OCI-LY1 (cell line): ENCODE results near the gene PRPF38A.

ENCODE experiments used
- H2AFZ ChIP-seq: fragments of 200-600 bp; sonication (generic), shearing (Covaris generic); 2 replicates; pipeline ENCODE4 v1.6.0; 2014; ENCODE audit warnings: antibody characterized with exemption, mild to moderate bottlenecking, low read length
- H3F3A ChIP-seq: fragments of 200-600 bp; sonication (generic), shearing (Covaris generic); 2 replicates; pipeline ENCODE4 v1.6.0; 2014; ENCODE audit warnings: mild to moderate bottlenecking, antibody characterized with exemption, low read length, moderate library complexity; ENCODE audit not compliant: insufficient read depth
- H3K27ac ChIP-seq: fragments of 200-600 bp; sonication (generic); 2 replicates; pipeline ENCODE4 v1.5.1; 2014; ENCODE audit warnings: low read length, mixed run types, mild to moderate bottlenecking, low read depth; ENCODE audit not compliant: poor library complexity, severe bottlenecking
- H3K27me3 ChIP-seq: fragments of 200-600 bp; sonication (generic); 2 replicates; pipeline ENCODE4 v1.6.0; 2014; ENCODE audit warnings: antibody characterized with exemption, mild to moderate bottlenecking, low read length, moderate library complexity; ENCODE audit not compliant: insufficient read depth
- H3K36me3 ChIP-seq: fragments of 200-600 bp; sonication (generic); 2 replicates; pipeline ENCODE4 v1.6.1; 2014; ENCODE audit warnings: mild to moderate bottlenecking, antibody characterized with exemption, low read length, moderate library complexity, mixed read lengths; ENCODE audit not compliant: insufficient read depth
- H3K4me1 ChIP-seq: fragments of 200-600 bp; sonication (generic); 2 replicates; pipeline ENCODE4 v1.5.1; 2014; ENCODE audit warnings: mild to moderate bottlenecking, low read length, moderate library complexity; ENCODE audit not compliant: insufficient read depth, severe bottlenecking
- H3K4me2 ChIP-seq: fragments of 200-600 bp; sonication (generic), shearing (Covaris generic); 2 replicates; pipeline ENCODE4 v1.6.1; 2014; ENCODE audit warnings: low read length
- H3K4me3 ChIP-seq: fragments of 200-600 bp; sonication (generic); 2 replicates; pipeline ENCODE4 v1.5.1; 2014; ENCODE audit warnings: low read length, low read depth, mild to moderate bottlenecking, mixed read lengths; ENCODE audit not compliant: poor library complexity, severe bottlenecking
- H3K79me2 ChIP-seq: fragments of 200-600 bp; shearing (Covaris generic); 2 replicates; pipeline ENCODE4 v1.6.1; 2016; ENCODE audit warnings: mixed run types, low read length, mixed read lengths; ENCODE audit not compliant: insufficient read depth
- H3K9ac ChIP-seq: fragments of 200-600 bp; sonication (generic), shearing (Covaris generic); 2 replicates; pipeline ENCODE4 v1.6.1; 2014; ENCODE audit warnings: mild to moderate bottlenecking, low read length, mixed read lengths
- H3K9me2 ChIP-seq: fragments of 200-600 bp; sonication (generic), shearing (Covaris generic); 2 replicates; pipeline ENCODE4 v1.6.1; 2014; ENCODE audit warnings: low read depth, mild to moderate bottlenecking, low read length, mixed read lengths
- H3K9me3 ChIP-seq: fragments of 200-600 bp; shearing (Covaris generic); 2 replicates; pipeline ENCODE4 v1.6.1; 2014; ENCODE audit warnings: low read length, mixed read lengths
- H4K20me1 ChIP-seq: fragments of 200-600 bp; sonication (generic), shearing (Covaris generic); 2 replicates; pipeline ENCODE4 v1.6.0; 2016; ENCODE audit warnings: mild to moderate bottlenecking, low read length; ENCODE audit not compliant: insufficient read depth
- EZH2 ChIP-seq: fragments of 200-600 bp; sonication (generic), shearing (Covaris generic); IDR thresholded peaks from 2 replicates; pipeline ENCODE4 v1.8.0; 2017; ENCODE audit warnings: borderline replicate concordance, mixed run types, mild to moderate bottlenecking, antibody characterized with exemption, low read length, moderate library complexity, mixed read lengths
- TF ChIP-seq, protein P1 (sequence below): fragments of 200-600 bp; sonication (generic), shearing (Covaris generic); IDR thresholded peaks from 2 replicates; pipeline ENCODE4 v1.5.1; 2017; ENCODE audit warnings: mild to moderate bottlenecking, antibody characterized with exemption, low read length, moderate library complexity, mixed read lengths

The PRPF38A gene

DNA sequence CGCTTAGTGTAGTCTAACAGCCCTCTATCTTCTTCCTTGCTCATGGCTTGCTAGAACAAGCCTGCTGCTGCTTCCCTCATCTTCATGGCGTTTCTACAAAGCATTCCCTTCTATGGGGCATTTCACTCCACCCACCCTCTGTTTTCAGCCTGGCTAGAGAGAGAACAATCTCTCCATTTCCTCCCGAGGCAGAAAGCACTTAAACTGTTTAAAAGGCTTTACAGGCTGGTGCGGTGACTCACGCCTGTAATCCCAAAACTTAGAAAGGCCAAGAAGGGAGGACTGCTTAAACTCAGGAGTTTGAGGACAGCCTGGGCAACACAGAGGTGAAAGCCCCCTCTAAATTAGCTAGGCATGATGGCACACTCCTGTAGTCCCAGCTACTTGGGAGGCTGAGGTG is 17.9 kb upstream of the PRPF38A start:
- H3K27me3 ChIP-seq: no peaks in the 10 kb centered on the region
- no peak overlapping the region for H3K4me2 ChIP-seq
- H2AFZ ChIP-seq: no peak overlapping the region
- H3F3A ChIP-seq: no peaks in the 10 kb centered on the region
- no peak overlapping the region for H3K27ac ChIP-seq
- H3K9me3 ChIP-seq: no peaks in the 10 kb centered on the region
- H3K4me1 ChIP-seq: no peaks in the 10 kb centered on the region
- H3K9ac ChIP-seq: no peak overlapping the region
- H3K9me2 ChIP-seq: no peaks in the 10 kb centered on the region
- TF ChIP-seq EZH2: no peak
- TF ChIP-seq, protein P1, sequence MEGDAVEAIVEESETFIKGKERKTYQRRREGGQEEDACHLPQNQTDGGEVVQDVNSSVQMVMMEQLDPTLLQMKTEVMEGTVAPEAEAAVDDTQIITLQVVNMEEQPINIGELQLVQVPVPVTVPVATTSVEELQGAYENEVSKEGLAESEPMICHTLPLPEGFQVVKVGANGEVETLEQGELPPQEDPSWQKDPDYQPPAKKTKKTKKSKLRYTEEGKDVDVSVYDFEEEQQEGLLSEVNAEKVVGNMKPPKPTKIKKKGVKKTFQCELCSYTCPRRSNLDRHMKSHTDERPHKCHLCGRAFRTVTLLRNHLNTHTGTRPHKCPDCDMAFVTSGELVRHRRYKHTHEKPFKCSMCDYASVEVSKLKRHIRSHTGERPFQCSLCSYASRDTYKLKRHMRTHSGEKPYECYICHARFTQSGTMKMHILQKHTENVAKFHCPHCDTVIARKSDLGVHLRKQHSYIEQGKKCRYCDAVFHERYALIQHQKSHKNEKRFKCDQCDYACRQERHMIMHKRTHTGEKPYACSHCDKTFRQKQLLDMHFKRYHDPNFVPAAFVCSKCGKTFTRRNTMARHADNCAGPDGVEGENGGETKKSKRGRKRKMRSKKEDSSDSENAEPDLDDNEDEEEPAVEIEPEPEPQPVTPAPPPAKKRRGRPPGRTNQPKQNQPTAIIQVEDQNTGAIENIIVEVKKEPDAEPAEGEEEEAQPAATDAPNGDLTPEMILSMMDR: no peak
- peaks cover 93% of the 10 kb centered on the region for H3K36me3 ChIP-seq
- H4K20me1 ChIP-seq: no peaks in the 10 kb centered on the region
- no peaks in the 10 kb centered on the region for H3K79me2 ChIP-seq
- no peak overlapping the region for H3K4me3 ChIP-seq

- Histone ChIP-seq H3K9ac (no peak overlapping the region), H3K4me3 (no peak overlapping the region), H3K27ac (no peak overlapping the region), H3F3A (no peaks in the 10 kb centered on the region), H2AFZ (no peak overlapping the region), H3K36me3 (peaks cover 92% of the 10 kb centered on the region), H3K4me2 (no peak overlapping the region), H3K79me2 (no peaks in the 10 kb centered on the region), H3K9me3 (no peaks in the 10 kb centered on the region), H3K9me2 (no peaks in the 10 kb centered on the region), H3K4me1 (no peaks in the 10 kb centered on the region), H4K20me1 (no peaks in the 10 kb centered on the region), H3K27me3 (no peaks in the 10 kb centered on the region)
- TF ChIP-seq, protein P1: no peak
These were observed 11.2 kb upstream of the PRPF38A start for GRCh38 chr1:52393174-52393573.

- no peaks in the 10 kb centered on the region for H3K9me2 ChIP-seq
- H3K4me3 ChIP-seq: no peak overlapping the region
- peaks cover 20% of the 10 kb centered on the region for H3K79me2 ChIP-seq
- no peaks in the 10 kb centered on the region for H3K9me3 ChIP-seq
- H3K36me3 ChIP-seq: peaks cover 68% of the 10 kb centered on the region
- no peaks in the 10 kb centered on the region for H4K20me1 ChIP-seq
- no peaks in the 10 kb centered on the region for H3K27me3 ChIP-seq
- H3F3A ChIP-seq: no peaks in the 10 kb centered on the region
- peaks cover 15% of the 10 kb centered on the region for H3K4me1 ChIP-seq
- no peak overlapping the region for H3K27ac ChIP-seq
- no peak overlapping the region for H3K9ac ChIP-seq
- H2AFZ ChIP-seq: no peak overlapping the region
- no peak for TF ChIP-seq EZH2
- TF ChIP-seq, protein P1: no peak
- no peak overlapping the region for H3K4me2 ChIP-seq
These were observed 4.8 kb upstream of the PRPF38A start for GRCh38 chr1:52399629-52400028.
